ENCODE data around the gene CAMSAP1.

Gene CAMSAP1

DNA sequence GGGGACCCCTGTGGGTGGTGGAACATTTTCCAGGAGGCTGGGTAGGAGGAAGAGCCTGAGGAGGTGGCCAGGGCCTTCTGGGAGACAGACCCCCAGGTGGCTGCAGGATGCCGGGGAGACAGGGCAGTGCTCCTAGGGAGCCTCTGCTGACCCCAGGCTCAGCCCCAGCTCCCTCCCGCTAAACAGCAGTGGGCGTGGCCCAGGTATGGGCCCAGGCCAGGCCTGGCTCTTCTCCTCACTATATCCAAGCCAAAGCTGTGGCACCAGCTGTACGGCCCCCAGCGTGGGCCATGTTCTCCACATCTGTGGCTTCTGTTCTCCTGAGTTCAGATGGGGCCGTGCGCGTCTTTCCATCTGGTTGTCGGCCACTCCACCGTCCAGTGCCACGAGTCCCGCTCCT, 146.9 kb downstream of the CAMSAP1 start:
- TF ChIP-seq, protein P1, sequence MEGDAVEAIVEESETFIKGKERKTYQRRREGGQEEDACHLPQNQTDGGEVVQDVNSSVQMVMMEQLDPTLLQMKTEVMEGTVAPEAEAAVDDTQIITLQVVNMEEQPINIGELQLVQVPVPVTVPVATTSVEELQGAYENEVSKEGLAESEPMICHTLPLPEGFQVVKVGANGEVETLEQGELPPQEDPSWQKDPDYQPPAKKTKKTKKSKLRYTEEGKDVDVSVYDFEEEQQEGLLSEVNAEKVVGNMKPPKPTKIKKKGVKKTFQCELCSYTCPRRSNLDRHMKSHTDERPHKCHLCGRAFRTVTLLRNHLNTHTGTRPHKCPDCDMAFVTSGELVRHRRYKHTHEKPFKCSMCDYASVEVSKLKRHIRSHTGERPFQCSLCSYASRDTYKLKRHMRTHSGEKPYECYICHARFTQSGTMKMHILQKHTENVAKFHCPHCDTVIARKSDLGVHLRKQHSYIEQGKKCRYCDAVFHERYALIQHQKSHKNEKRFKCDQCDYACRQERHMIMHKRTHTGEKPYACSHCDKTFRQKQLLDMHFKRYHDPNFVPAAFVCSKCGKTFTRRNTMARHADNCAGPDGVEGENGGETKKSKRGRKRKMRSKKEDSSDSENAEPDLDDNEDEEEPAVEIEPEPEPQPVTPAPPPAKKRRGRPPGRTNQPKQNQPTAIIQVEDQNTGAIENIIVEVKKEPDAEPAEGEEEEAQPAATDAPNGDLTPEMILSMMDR (conservative IDR thresholded peaks at IDR 0.05): no peak
- TF ChIP-seq ZFX (IDR thresholded peaks at IDR 0.05): no peak
- H3K27ac ChIP-seq: no peak overlapping the region

DNA sequence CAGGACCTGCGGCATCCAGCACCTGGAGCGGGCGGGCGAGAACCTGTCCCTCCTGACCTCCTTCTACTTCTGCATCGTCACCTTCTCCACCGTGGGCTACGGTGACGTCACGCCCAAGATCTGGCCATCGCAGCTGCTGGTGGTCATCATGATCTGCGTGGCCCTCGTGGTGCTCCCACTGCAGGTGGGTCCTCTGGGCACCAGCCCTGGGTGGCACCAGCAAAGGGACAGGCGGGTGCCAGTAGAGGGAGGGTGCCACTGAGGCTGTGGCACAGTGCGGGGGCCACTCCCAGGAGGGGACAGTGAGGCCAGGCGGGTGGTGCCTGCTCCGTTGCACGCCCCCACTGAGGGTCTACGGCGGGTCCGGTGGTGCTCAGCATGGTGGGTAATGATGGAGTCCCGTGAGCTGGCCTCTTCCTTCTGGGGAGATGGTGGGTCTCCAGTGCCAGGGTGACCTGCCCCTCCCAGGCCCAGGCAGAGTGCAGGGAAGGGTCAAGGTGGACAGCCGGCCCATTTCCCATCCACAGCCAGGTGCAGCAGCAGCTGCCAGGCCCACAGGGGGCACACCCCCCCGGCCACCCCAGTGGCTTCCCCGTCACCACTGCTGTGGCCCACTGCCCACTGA, 147.6 kb downstream of the CAMSAP1 start:
- TF ChIP-seq, protein P1 (conservative IDR thresholded peaks at IDR 0.05): no peak
- TF ChIP-seq ZFX (IDR thresholded peaks at IDR 0.05): no peak
- H3K27ac ChIP-seq: no peak overlapping the region

DNA sequence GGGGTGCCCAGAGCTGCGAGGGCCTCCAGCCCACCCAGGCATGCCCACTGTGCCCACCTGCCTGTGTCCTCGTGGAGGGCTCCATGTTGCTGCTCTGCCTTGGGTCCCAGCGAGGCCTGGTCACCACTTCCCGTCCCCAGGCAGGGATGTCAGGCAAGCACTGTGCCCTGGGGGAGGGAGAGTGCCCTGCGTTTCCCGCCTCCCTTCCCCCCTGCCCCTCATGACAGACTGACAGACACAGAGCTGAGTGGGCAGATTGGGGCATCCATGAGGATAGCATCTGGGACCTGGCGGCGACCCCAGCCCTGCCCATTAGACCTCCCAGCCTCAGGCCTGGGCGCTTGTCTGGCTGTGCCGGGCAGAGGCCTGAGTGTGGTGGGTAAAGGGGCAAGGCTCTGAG, 148.5 kb downstream of the CAMSAP1 start:
- no peak overlapping the region for H3K27ac ChIP-seq
- TF ChIP-seq ZFX (IDR thresholded peaks at IDR 0.05): no peak
- TF ChIP-seq, protein P1 (conservative IDR thresholded peaks at IDR 0.05): no peak

Measured in C4-2B (cell line).